Right forelimb (tissue), 1 donor: ENCODE data around the gene GTF2F2.
"Not testable (repeated sequence)": the region's sequence is repeated elsewhere in the genome, so short reads cannot be mapped to it uniquely, and the experiment has no call there.

Source experiments
- DNase-seq: peaks from one replicate; pipeline ENCODE4 v3.0.0-alpha.2; 2018

GTF2F2 gene

DNA sequence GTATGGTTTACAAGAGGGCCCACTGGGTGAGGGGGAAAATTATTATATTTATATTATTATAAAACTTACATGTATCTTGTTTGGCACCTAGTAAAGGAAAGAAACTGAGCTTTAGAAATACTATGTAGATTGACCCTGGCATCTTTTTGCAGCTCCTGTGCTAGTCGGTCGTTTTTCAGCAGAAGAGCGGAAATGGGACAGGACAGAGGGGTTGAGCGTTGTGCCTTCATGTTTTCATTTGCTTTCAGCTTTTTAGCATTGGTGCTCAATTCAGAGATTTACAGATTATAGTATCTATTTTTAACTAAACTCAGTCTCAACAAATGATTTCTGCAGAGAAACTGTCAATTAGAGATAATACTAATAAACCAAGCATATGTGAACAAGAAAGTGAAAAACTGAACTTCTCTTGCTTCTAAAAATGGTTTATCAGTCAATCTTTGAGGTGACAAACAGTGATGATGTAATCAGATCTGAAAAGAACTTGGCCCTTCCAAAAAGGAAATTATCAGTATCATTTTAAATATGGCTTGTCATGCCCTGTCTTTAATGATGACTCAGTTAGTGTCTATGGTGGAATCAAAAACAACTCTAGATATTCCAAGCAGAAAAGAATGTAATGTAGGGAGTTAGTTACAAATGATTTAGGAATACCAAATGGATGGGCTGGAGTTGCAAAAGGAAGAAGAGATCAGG lies 137.5 kb downstream of the GTF2F2 start:
- no peak for DNase-seq

DNA sequence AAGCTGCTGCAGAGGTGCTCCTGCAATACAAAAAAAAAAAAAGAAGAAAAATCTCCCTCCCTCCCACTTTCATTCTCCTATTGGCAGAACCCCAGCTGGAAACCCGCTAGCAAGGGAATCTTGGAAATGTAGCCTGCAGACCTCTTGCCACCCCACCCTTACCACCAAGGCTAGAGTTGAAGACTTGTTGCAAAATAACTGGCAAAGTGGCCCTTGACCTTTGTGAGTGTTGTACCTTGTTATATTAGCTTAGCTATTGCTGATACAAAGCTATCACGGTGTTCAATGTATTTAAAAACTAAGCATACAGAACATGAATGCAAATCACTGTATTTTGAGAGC lies 138.0 kb downstream of the GTF2F2 start:
- no peak for DNase-seq

DNA sequence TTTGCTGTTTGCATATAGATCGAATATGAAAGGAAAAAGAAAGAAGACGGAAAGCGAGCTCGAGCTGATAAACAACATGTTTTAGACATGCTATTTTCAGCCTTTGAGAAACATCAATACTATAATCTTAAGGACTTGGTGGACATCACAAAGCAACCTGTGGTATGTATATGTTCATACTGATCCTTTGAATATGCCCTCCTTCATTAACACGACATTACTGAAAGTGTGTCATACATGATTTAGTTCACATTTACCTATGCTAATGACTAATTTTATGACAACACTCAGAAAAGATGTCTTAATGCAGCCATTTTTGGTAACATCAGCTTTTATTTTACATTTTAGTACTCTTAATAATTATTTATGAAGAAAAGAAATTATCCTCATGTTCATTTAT lies 146.9 kb downstream of the GTF2F2 start:
- no peak for DNase-seq

DNA sequence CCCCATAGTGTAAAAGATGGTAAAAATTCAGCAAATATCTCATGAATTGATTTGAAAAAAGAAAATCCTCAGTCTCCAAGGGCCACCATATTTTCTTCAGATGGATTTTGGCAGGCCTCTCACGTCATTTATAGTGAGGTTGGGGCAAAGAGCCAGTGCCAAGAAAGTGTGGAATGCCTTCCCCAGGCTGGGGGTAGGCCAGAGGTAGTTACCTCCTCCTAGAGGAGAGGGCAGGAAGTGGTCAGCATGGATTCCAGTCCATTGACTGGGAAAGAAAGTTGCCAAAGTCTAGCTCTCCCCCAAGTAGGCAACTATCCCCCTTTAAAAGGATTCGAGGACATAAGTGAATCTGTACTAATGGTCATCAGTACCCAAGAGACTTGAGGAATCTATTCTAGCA lies 148.9 kb downstream of the GTF2F2 start:
- no peak for DNase-seq

DNA sequence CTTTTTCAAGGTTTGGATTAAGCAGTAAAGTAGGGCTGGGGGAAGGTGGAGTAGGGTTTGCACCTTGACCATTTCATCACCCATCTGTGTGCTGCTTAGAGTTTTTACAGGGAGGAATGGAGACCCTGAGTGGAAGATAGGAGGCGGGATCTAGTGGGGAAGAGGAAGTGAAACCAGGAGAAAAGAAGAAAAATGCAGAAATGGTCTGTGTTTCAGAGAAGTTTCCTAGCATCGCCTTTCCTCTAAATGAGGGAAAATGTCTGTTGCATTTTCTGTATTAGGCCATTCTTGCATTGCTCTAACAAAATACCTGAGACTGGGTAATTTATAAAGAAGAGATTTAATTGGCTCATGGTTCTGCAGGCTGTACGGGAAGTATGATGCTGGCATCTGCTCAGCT lies 156.6 kb downstream of the GTF2F2 start:
- DNase-seq = no peak

DNA sequence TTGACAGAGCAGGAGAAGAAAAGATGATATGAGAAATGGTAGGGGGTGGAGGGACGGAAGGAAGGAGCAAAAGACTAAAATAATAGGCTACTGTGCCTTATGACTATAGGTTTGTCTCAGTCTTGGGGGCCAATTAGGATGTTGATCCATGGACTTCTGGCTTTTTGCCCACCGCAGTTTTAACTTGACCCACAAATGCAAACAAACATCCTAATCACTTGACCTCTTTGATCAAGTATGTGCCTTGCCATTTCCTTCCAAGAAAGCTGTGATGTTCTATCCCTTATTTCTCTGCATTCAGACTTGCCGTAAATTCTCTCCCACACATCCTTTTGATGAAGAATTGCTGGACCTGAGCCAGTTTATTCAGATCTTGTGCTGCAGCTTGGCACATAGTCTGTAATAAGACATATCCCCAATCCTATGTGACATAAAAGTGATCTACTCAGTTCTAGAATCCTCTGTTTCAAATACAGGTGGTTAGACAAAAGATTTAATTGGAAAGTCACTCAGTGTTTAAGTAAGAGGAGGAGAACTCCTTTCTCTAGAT lies 157.9 kb downstream of the GTF2F2 start:
- DNase-seq = no peak

DNA sequence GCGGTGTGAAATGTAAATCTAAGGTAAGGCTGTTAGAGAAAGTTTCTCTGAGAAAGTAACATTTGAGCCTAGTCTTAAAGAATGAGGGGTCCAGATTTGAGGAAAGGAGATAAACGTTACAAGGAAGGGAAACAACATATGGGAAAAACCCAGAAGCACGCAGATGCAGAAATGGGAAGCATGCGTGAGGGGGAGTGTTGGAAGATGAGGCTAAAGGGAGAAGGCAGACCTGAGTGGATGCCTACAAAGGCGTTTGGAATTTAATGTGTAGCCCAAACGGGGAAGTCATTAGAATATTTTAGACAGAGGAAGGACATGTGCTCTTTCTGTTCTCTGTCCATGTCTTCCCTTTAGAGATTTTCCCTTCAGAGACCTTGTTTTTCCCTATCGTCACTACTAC lies 159.7 kb downstream of the GTF2F2 start:
- DNase-seq = no peak

DNA sequence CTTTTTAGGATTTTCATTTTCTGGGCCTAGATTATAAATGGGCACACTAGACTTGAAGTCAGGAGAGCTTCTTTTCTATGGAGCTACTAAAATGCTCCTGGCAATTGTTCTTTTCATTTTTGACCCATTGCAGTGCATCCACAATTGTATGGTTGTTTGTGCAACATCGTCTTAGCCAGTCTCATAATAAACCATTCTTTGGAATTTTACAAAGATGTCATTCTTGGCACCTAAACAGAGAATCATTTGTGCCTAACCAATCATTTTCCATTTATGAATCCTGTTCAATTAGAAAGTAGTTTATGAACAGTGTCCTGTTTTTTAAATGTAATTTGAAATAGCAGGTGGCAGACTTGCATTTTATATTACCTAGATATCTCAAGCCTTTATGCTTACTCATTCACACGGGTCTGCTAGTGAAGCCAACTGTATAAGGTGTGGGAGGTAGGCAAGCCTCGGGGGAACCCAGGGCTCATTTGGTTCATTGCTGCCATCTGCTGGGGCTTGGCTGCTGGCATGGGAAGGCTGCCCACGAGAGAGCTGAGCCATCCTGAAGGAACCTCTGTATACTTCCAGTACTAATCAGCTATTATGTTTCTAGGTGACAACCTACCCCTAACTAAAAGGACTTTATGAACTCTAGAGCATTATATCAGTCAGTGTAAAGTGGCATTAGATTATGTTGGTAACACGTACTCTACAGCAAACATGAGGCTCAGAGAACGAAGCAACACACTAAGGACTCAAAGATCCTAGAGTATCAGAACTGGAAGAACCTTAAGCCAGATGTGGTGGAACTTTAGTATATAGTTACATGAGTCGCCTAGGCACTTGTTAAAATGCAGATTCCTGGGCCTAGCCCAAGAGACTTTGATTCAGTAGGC lies 160.7 kb downstream of the GTF2F2 start:
- DNase-seq = peak; percentile 63

DNA sequence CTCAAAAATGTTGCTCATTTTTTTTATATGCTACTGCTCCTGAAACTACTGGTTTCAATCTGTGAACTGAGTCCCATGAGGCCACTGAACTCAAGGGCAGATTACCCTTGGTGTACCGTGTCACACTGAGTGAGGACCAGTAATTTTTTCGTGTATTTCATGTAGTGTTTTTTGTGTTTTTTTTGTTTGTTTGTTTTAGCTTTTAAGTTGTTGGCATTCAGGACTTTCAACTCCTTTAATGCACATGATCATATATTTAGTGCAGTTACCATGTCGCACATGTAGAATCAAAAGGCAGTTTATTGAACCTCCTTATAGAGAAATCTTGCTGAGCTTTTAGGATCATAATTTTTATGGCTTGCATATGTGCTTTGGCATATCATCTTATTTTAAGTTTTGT lies 162.7 kb downstream of the GTF2F2 start:
- no peak for DNase-seq

DNA sequence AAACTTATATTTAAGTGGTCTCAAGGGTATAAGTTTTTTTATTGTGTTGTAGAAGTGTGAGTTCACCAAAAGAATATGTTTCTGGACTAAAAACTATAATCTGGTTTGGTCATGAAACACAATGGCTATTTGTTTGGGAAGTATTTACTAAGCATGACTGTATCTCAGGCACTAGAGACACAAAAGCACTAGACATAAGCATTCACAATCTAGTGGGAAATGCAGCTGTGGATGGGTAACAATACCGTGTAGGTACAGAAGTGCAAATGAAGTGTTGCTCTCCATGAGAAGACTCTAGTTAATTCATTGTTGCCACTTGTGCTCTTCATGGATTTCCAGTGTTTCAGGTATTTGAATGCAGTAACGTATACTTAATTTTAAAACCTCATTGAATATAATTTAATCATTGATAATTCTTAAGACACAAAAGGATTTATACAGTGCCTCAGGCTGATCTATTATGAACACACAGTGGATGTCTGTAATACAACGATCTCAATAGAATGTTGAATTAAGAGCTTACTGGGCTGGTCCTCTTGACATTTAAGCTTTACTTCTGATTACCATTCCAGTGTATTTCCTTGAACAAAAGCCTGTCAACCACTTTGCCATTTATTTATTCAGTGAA lies 169.7 kb downstream of the GTF2F2 start:
- no peak for DNase-seq

DNA sequence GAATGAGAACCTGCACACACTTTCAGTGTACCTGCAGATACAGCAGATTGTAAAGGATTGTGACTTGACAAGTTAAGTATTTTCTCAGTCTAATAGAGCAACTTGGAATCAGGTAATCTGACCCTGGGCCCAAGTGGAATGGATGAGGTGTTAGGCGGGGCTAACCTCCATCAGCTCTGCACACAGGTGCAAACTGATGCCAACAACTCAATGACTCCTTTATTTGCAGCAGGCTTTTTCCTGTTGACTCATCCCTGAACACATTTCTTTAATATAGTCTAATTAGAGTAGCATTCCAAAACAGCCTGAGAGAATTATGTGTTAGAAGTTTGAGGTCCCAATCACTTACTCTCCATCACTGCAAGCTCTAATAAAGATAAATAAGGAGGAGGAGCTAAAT lies 171.9 kb downstream of the GTF2F2 start:
- no peak for DNase-seq

DNA sequence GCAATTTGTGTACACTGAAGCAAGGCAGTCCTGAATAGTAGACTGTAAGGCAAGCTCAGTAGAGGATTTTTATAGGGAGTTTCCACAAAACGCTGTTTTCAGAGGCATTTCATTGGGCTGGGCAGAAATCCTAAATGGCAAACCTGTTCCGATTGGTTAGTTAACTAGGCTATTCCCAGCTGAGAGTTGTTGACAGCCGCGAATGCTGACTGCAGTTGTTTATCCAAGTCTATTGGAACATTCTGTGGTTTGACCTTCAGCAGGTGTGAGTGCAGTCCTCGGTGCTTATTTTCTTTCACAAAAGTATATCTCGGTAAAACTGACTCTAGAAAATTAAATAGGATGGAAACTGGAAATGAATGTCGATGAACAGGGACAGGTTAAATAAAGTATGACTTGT lies 175.2 kb downstream of the GTF2F2 start:
- no peak for DNase-seq

DNA sequence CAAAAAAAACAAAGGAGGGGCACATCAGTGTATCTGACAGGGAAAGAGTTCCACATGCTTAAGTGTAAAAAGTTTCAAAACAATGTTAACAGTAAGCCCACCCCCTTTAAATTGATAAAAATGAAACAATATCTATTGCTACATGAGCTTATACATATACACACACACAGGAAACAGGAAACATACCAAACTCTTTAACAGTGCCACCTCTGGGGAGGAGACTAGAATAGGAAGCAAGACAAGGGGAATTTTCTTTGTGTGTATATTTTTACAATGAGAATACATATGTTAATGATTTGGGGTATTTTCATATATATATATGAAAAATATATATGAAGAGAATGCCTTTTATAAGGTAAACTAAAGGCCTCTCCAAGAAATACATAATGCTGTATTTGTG lies 175.9 kb downstream of the GTF2F2 start:
- no peak for DNase-seq

DNA sequence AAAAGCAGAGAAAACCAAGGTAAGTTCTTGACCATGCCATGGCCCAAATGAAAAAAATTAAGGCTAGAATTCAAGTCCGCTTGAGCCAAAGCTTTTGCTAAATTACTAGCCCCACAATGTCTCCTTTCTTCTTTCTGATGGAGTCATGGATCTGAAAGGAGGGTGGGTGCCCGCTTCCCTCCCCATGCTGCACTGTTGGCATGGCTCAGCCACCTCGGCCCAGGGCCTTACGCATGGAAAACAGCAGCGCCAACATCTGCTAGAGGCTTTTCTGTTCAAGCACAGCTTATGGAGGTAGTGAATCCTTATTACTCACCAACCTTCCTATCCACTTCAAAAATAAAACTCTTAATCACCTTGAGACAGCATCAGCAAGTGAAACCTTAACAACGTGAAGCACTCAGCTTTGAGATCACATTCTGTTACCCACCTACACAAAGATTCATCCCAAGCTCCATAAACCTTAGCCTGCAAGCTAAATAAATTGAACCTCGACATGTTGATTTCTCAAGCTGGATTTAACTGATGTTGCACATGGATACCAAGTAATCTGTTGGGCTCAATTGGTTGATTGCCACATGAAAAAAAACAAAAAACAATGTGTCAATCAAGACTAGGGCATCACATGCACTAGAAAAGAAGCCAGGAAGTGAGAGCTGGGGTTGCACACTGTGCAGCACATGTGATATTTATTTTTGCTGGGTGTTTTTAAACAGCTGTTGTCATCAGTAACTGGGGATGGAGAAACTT lies 177.3 kb downstream of the GTF2F2 start:
- DNase-seq = no peak

DNA sequence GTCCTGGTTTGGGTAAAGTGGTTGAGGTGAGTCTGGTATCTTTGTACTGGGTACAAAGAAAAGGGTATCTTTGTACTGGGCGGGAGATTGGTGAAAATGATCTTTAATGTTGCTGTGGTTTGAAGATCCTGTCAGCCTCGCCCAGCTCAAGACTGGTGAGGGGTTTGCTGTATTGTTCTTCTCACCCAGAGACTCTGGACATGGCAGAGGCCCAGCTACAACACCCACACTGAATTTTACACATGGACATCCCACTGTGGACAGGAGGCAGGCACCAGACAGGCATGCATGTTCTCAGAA lies 177.8 kb downstream of the GTF2F2 start:
- DNase-seq = no peak

DNA sequence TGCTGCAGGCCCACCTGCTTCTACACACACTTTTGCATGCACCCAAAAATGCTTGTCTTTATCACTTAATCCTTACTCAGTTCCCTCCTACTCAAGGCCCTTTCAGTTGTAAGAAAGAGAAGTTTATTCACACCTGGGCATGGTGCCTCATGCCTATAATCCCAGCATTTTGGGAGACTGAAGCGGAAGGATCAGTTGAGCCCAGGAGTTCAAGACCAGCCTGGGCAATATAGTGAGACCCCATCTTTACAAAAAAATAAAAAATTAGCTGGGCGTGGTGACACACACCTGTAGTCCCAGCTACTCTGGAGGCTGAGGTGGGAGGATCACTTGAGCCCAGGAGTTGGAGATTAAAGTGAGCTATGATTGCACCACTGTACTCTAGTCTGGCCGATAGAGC lies 178.2 kb downstream of the GTF2F2 start:
- not testable (repeated sequence) for DNase-seq

DNA sequence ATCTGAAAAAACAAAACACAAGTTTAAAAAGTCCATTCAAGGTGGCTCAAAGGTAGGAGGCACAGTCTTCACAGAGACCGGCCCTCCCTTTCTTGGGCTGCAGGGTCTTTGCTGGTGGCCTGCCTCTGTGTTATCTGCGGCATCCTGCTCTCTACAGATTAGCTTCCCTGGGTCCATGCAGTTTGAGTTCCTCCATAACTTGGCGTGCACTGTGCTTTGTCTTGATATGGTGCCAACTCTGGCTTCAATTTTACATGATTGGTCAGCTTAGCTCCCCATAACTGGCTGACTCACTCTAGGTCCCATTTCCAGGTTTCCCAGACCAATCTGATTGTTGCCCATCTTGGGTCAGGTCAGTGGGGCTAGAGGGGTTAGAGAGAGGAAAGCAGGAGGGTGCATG lies 178.9 kb downstream of the GTF2F2 start:
- DNase-seq = no peak

DNA sequence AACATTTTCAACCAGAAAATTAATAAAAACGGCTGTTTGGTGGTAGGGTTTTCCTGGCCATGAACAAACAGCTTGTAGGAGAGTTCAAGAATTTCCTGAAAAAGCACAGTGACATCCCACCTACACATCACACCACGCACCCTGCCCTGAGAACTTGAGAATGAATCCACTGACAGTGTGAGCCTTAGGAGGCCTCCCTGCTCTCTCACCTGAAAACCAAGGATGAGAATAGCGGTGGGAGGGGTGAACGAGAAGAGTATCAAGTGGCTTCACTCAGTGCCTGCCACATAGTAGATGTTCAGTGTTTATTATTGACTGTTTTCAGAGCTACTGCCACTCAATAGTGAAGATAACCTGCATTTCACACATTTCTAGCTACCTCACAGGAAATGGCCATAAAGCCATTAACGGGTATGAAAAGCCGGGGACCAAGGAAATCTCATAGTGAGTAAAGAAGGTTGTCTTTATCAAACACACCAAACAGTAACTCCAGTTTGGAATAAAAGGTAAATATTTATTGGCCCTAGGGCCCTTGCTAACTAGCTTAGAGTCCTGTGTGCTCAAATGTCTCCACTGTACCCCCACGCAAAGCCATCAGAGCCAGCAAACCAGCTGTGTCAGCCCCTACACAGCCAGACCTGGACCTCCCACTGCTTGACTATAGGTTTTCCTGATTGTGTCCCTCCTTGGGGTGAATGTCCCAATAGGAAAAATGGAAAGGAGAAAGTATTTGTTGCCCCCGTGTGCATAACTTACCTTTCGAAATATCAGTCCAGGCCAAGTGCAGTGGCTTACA lies 180.1 kb downstream of the GTF2F2 start:
- DNase-seq = no peak

DNA sequence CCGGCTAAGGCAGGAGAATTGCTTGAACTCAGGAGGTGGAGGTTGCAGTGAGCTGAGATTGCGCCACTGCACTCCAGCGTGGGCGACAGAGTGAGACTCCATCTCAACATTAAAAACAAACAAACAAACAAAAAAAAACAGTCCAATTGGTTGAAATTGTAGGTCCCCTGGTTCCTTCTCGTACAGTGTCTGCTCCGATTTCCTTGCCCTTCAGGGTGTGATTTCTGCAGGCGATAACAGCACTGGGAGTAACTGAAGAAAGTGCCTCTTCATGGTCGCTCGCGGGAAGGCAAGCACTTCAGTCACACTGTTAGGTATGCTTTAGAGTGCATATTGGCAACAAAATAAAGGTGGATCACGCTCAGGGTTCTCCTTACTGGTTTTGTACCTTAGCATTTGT lies 181.0 kb downstream of the GTF2F2 start:
- DNase-seq = no peak

DNA sequence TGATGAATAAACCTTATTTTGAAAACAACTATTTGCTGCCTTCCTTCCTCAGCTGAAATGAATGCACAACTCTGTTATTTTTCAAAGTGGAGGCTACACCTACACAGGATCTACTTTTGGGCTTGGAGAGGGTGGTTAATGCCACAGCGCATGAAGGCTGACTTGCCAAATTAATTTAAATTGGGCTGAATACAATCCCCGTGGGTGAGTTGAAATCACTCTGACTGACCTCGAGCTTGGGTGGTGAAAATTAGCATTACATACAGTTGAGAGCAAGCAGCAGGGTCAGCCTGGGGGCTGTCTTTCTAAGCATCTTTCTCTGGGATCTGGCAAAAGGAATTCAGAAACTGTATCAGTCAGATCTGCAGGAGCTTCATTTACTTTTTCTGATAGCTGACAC lies 182.2 kb downstream of the GTF2F2 start:
- no peak for DNase-seq

DNA sequence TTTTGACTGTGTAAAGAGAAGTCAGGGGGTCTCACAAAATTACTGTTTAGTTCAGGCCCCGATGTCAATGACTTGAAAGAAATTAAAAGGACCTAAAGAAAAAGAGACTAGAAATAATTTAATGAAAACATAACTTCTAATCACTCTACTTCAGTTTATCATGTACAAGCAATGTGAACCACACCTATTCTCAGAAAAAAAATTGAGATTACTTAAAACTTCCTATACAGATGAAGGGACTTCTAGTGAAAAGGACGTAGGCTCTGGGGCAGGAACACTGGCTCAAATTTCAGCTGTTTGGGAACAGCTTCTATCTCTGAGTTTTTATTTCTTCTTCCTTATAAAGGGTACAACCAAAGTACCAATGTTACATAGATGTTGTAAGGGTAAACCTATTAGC lies 182.7 kb downstream of the GTF2F2 start:
- no peak for DNase-seq

DNA sequence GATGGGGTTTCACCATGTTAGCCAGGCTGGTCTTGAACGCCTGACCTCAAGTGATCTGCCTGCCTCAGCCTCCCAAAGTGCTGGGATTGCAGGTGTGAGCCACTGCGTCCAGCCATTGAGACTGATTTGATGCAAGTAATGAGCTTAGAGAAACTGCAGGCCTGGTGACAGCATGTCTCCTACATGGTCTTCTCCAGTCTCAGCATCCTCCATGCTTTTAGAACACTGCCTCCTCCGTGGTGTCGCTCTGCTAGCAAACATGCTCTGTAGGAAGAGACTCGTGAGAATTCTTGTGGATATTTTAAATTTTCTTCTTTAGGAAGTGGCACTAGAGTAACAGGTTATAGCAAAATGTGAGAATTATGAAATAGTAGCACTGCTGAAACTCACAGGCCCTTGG lies 183.6 kb downstream of the GTF2F2 start:
- DNase-seq = no peak

DNA sequence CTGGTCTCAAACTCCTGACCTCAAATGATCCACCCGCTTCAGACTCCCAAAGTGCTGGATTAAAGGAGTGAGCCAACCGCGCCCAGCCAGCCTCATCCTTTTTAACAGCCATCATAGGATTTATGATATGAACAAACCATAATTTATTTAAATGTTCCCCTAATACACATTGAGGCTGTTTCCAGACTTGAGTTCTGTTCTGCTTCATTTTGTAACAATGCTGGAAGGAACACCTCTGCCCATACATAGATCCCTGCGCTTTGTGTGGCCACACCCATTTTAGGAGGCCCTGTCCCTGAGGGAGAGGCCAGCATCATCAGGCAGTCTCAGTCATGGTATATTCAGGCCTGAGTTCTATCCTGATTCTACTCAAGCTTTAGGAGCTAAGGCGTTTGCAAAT lies 184.8 kb downstream of the GTF2F2 start:
- no peak for DNase-seq
